RWPE2 (cell line): ENCODE data around the gene MYO18B.
A peak's percentile ranks its signal among the peaks of the same experiment; 100 is the strongest.

ENCODE experiments used
- ATAC-seq: fragments of 200-7000 bp; cut with Tn5 transposase; 3 replicates; pipeline ENCODE4 v1.9.1; 2021; ENCODE audit warnings: low read depth
- DNase-seq: peaks from one replicate; pipeline ENCODE4 v3.0.0-alpha.2; 2020; ENCODE audit warnings: low spot score
- H3K27ac ChIP-seq: fragments of 450-650 bp; 2 replicates; pipeline ENCODE4 v1.5.1; 2017; ENCODE audit warnings: mild to moderate bottlenecking; ENCODE audit not compliant: poor library complexity, severe bottlenecking
- H3K27me3 ChIP-seq: fragments of 250-450 bp; sonication (Bioruptor Pico); 2 replicates; pipeline ENCODE4 v1.5.1; 2021; ENCODE audit warnings: mild to moderate bottlenecking, moderate library complexity; ENCODE audit not compliant: insufficient read depth, poor library complexity, severe bottlenecking
- H3K36me3 ChIP-seq: fragments of 250-450 bp; sonication (Bioruptor Pico); 2 replicates; pipeline ENCODE4 v1.5.1; 2020; ENCODE audit warnings: low read depth, mild to moderate bottlenecking, moderate library complexity
- H3K4me1 ChIP-seq: fragments of 250-450 bp; sonication (Bioruptor Pico); 2 replicates; pipeline ENCODE4 v1.5.1; 2021; ENCODE audit warnings: mild to moderate bottlenecking, moderate library complexity; ENCODE audit not compliant: insufficient read depth, poor library complexity, severe bottlenecking
- H3K4me3 ChIP-seq: fragments of 250-450 bp; sonication (Bioruptor Pico); 2 replicates; pipeline ENCODE4 v1.5.1; 2021; ENCODE audit warnings: mild to moderate bottlenecking, moderate library complexity; ENCODE audit not compliant: severe bottlenecking
- H3K9me3 ChIP-seq: fragments of 250-450 bp; sonication (Bioruptor Pico); 2 replicates; pipeline ENCODE4 v1.5.1; 2021; ENCODE audit warnings: mild to moderate bottlenecking, moderate library complexity; ENCODE audit not compliant: severe bottlenecking
- CTCF ChIP-seq: fragments of 450-650 bp; IDR thresholded peaks from one replicate; pipeline ENCODE4 v1.5.1; 2017; ENCODE audit warnings: mild to moderate bottlenecking, moderate library complexity; ENCODE audit not compliant: poor library complexity, severe bottlenecking

MYO18B gene

GRCh38 chr22:25824828-25825423 lies 82.9 kb downstream of the MYO18B start:
- H3K9me3 ChIP-seq: no peaks in the 10 kb centered on the region
- H3K27me3 ChIP-seq: peaks cover 2% of the 10 kb centered on the region
- DNase-seq (no peak), ATAC-seq (no peak)
- H3K36me3 ChIP-seq: no peaks in the 10 kb centered on the region
- H3K4me3 ChIP-seq: no peak overlapping the region
- no peaks in the 10 kb centered on the region for H3K4me1 ChIP-seq
- no peak overlapping the region for H3K27ac ChIP-seq
- TF ChIP-seq CTCF: no peak

GRCh38 chr22:25827415-25827814 lies 85.4 kb downstream of the MYO18B start:
- DNase-seq: peak; percentile 6
- Histone ChIP-seq H3K27me3 (no peaks in the 10 kb centered on the region), H3K27ac (no peak overlapping the region), H3K4me3 (no peak overlapping the region), H3K9me3 (no peaks in the 10 kb centered on the region), H3K36me3 (no peaks in the 10 kb centered on the region), H3K4me1 (no peaks in the 10 kb centered on the region)
- no peak for ATAC-seq
- TF ChIP-seq CTCF: no peak

- no peak for TF ChIP-seq CTCF
- H3K27me3 ChIP-seq: no peaks in the 10 kb centered on the region
- no peak overlapping the region for H3K4me3 ChIP-seq
- no peaks in the 10 kb centered on the region for H3K9me3 ChIP-seq
- no peaks in the 10 kb centered on the region for H3K36me3 ChIP-seq
- no peak overlapping the region for H3K27ac ChIP-seq
- no peak for ATAC-seq
- DNase-seq: no peak
- no peaks in the 10 kb centered on the region for H3K4me1 ChIP-seq
Observed at GRCh38 chr22:25828422-25828821, 86.4 kb downstream of the MYO18B start.

GRCh38 chr22:25829237-25829636 lies 87.2 kb downstream of the MYO18B start:
- ATAC-seq: peak; percentile 53; the same call in 2 of the 3 replicates
- H3K27me3 ChIP-seq: no peaks in the 10 kb centered on the region
- H3K9me3 ChIP-seq: no peaks in the 10 kb centered on the region
- no peaks in the 10 kb centered on the region for H3K36me3 ChIP-seq
- H3K4me1 ChIP-seq: no peaks in the 10 kb centered on the region
- TF ChIP-seq CTCF: no peak
- H3K4me3 ChIP-seq: no peak overlapping the region
- peak; percentile 25 for DNase-seq
- no peak overlapping the region for H3K27ac ChIP-seq
